MM.1S (cell line): ENCODE data around the gene ALDH1B1.
"Not testable (repeated sequence)": the region's sequence is repeated elsewhere in the genome, so short reads cannot be mapped to it uniquely, and the experiment has no call there.

Experiments
- DNase-seq: peaks from one replicate; pipeline ENCODE4 v3.0.0-alpha.2; 2015
- H2AFZ ChIP-seq: fragments of 300-600 bp; sonication (generic); 2 replicates; pipeline ENCODE4 v1.6.0; 2016; ENCODE audit warnings: antibody characterized with exemption, low read length
- H3F3A ChIP-seq: fragments of 300-600 bp; sonication (generic); 2 replicates; pipeline ENCODE4 v1.6.1; 2016; ENCODE audit warnings: mild to moderate bottlenecking, antibody characterized with exemption, low read length, moderate library complexity, mixed read lengths; ENCODE audit not compliant: insufficient read depth
- H3K27ac ChIP-seq: fragments of 300-600 bp; sonication (generic); 2 replicates; pipeline ENCODE4 v1.5.1; 2016; ENCODE audit warnings: mild to moderate bottlenecking, low read length
- H3K27me3 ChIP-seq: fragments of 300-600 bp; sonication (generic); replicated peaks from 2 replicates; pipeline ENCODE4 v1.6.0; 2016; ENCODE audit warnings: low read length; ENCODE audit not compliant: insufficient read depth
- H3K36me3 ChIP-seq: fragments of 300-600 bp; sonication (generic); replicated peaks from 2 replicates; pipeline ENCODE4 v1.6.1; 2016; ENCODE audit warnings: mild to moderate bottlenecking, low read length, mixed read lengths; ENCODE audit not compliant: insufficient read depth
- H3K4me1 ChIP-seq: fragments of 300-600 bp; sonication (generic); 2 replicates; pipeline ENCODE4 v1.6.1; 2016; ENCODE audit warnings: low read length, mixed read lengths
- H3K4me2 ChIP-seq: fragments of 300-600 bp; sonication (generic); 2 replicates; pipeline ENCODE4 v1.6.0; 2016; ENCODE audit warnings: low read depth, low read length
- H3K4me3 ChIP-seq: fragments of 300-600 bp; sonication (generic); 2 replicates; pipeline ENCODE4 v1.5.1; 2016; ENCODE audit warnings: low read length, mixed read lengths
- H3K79me2 ChIP-seq: fragments of 300-600 bp; sonication (generic); 2 replicates; pipeline ENCODE4 v1.6.1; 2016; ENCODE audit warnings: mixed run types, low read length, mixed read lengths
- H3K9ac ChIP-seq: fragments of 300-600 bp; sonication (generic); 2 replicates; pipeline ENCODE4 v1.6.1; 2016; ENCODE audit warnings: low read length, mixed read lengths
- H3K9me2 ChIP-seq: fragments of 300-600 bp; sonication (generic); replicated peaks from 2 replicates; pipeline ENCODE4 v1.6.1; 2016; ENCODE audit warnings: mild to moderate bottlenecking, low read length, mixed read lengths; ENCODE audit not compliant: insufficient read depth
- H3K9me3 ChIP-seq: fragments of 300-600 bp; sonication (generic); replicated peaks from 2 replicates; pipeline ENCODE4 v1.6.1; 2016; ENCODE audit warnings: mild to moderate bottlenecking, low read length, mixed read lengths; ENCODE audit not compliant: insufficient read depth
- H4K20me1 ChIP-seq: fragments of 300-600 bp; sonication (generic); 2 replicates; pipeline ENCODE4 v1.6.1; 2016; ENCODE audit warnings: mild to moderate bottlenecking, low read length, moderate library complexity, mixed read lengths; ENCODE audit not compliant: insufficient read depth
- CTCF ChIP-seq: fragments of 300-600 bp; sonication (generic); IDR thresholded peaks from 2 replicates; pipeline ENCODE4 v1.5.1; 2016; ENCODE audit warnings: antibody characterized with exemption, low read length, mixed read lengths
- EZH2 ChIP-seq: fragments of 300-600 bp; sonication (generic); optimal IDR thresholded peaks from 2 replicates; pipeline ENCODE3; 2017; ENCODE audit warnings: low read depth, mild to moderate bottlenecking, antibody characterized with exemption, low read length, mixed read lengths
- EZH2phosphoT487 ChIP-seq: fragments of 300-600 bp; sonication (generic); IDR thresholded peaks from 2 replicates; pipeline ENCODE4 v1.6.1; 2018; ENCODE audit warnings: antibody characterized with exemption, low read length

Gene ALDH1B1

GRCh38 chr9:38394416-38394815 lies 1.9 kb downstream of the ALDH1B1 start:
- Histone ChIP-seq H4K20me1 (no peaks in the 10 kb centered on the region), H3K27me3 (no peaks in the 10 kb centered on the region), H2AFZ (no peak overlapping the region), H3F3A (no peaks in the 10 kb centered on the region), H3K9me2 (no peaks in the 10 kb centered on the region), H3K4me3 (no peak overlapping the region), H3K27ac (no peak overlapping the region), H3K9ac (no peak overlapping the region), H3K4me1 (0 out of 2 replicates have a peak, but pooled peaks cover 3% of the 10 kb centered on the region), H3K9me3 (no peaks in the 10 kb centered on the region), H3K36me3 (no peaks in the 10 kb centered on the region), H3K4me2 (no peak overlapping the region), H3K79me2 (peaks cover 35% of the 10 kb centered on the region)
- DNase-seq, result no peak
- TF ChIP-seq EZH2 (no peak), CTCF (no peak), EZH2phosphoT487 (no peak)

DNA sequence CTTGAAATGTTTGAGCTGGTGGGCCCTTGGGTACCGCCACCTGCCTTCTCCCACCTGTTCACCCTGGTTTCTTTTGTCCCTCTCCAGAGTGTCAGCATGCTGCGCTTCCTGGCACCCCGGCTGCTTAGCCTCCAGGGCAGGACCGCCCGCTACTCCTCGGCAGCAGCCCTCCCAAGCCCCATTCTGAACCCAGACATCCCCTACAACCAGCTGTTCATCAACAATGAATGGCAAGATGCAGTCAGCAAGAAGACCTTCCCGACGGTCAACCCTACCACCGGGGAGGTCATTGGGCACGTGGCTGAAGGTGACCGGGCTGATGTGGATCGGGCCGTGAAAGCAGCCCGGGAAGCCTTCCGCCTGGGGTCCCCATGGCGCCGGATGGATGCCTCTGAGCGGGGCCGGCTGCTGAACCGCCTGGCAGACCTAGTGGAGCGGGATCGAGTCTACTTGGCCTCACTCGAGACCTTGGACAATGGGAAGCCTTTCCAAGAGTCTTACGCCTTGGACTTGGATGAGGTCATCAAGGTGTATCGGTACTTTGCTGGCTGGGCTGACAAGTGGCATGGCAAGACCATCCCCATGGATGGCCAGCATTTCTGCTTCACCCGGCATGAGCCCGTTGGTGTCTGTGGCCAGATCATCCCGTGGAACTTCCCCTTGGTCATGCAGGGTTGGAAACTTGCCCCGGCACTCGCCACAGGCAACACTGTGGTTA lies 3.3 kb downstream of the ALDH1B1 start:
- Histone ChIP-seq H3K9me2 (no peaks in the 10 kb centered on the region), H4K20me1 (no peaks in the 10 kb centered on the region), H3F3A (no peaks in the 10 kb centered on the region), H3K79me2 (peaks cover 35% of the 10 kb centered on the region), H3K9ac (no peak overlapping the region), H3K4me2 (no peak overlapping the region), H3K9me3 (no peaks in the 10 kb centered on the region), H3K27ac (no peak overlapping the region), H3K4me1 (0 out of 2 replicates have a peak, but pooled peaks cover 3% of the 10 kb centered on the region), H3K4me3 (no peak overlapping the region), H3K36me3 (no peaks in the 10 kb centered on the region), H2AFZ (no peak overlapping the region), H3K27me3 (no peaks in the 10 kb centered on the region)
- TF ChIP-seq EZH2phosphoT487 (no peak), EZH2 (no peak), CTCF (no peak)
- DNase-seq, result no peak

DNA sequence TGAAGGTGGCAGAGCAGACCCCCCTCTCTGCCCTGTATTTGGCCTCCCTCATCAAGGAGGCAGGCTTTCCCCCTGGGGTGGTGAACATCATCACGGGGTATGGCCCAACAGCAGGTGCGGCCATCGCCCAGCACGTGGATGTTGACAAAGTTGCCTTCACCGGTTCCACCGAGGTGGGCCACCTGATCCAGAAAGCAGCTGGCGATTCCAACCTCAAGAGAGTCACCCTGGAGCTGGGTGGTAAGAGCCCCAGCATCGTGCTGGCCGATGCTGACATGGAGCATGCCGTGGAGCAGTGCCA lies 3.8 kb downstream of the ALDH1B1 start:
- Histone ChIP-seq H3K9ac (no peak overlapping the region), H3K27ac (no peak overlapping the region), H3K4me2 (no peak overlapping the region), H3K27me3 (no peaks in the 10 kb centered on the region), H3K79me2 (peaks cover 35% of the 10 kb centered on the region), H2AFZ (no peak overlapping the region), H4K20me1 (no peaks in the 10 kb centered on the region), H3K4me3 (no peak overlapping the region), H3K9me3 (no peaks in the 10 kb centered on the region), H3K36me3 (no peaks in the 10 kb centered on the region), H3K9me2 (no peaks in the 10 kb centered on the region), H3K4me1 (0 out of 2 replicates have a peak, but pooled peaks cover 3% of the 10 kb centered on the region), H3F3A (no peaks in the 10 kb centered on the region)
- no peak for DNase-seq
- TF ChIP-seq CTCF (no peak), EZH2phosphoT487 (no peak), EZH2 (no peak)

GRCh38 chr9:38399191-38399590 lies 6.7 kb downstream of the ALDH1B1 start:
- DNase-seq, H3K4me1 ChIP-seq, H3K4me3 ChIP-seq, H3K4me2 ChIP-seq, H3K27me3 ChIP-seq, H3F3A ChIP-seq, H3K27ac ChIP-seq, H2AFZ ChIP-seq, H3K9me3 ChIP-seq, H4K20me1 ChIP-seq, H3K36me3 ChIP-seq, H3K9ac ChIP-seq, H3K9me2 ChIP-seq: not testable (repeated sequence)
- H3K79me2 ChIP-seq, result peaks cover 19% of the 10 kb centered on the region
